IPS DF 4.7 (cell line): ENCODE data around the gene CLCA2.

Experiments used
- DNase-seq: peaks from one replicate; pipeline ENCODE4 v3.0.0-alpha.2; 2013; ENCODE audit warnings: low spot score; ENCODE audit errors: extremely low read depth

Gene CLCA2

DNA sequence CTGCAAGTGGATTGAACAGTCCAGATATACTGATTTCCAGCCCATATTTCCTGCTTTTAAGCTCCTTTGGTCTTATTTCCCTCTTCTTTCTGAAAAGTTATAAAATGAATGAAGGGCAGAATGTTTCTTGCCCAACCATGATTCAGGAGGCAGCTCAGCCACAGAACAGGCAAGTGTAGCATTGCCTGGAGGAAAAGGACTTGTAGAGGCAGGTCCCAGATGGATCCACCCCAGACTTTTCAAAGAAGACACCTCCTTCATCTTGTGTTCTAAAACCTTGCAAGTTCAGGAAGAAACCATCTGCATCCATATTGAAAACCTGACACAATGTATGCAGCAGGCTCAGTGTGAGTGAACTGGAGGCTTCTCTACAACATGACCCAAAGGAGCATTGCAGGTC lies at the start of gene CLCA2:
TSS of gene CLCA2 (plus strand) at position 299 of the 400 bp plus-strand sequence. CDS start at position 376, 77 bp downstream.
- DNase-seq: no peak

- no peak for DNase-seq
Measured at GRCh38 chr1:86375688-86376087, 48.3 kb upstream of the CLCA2 start.

- DNase-seq: no peak
Measured at GRCh38 chr1:86377341-86377740, 46.6 kb upstream of the CLCA2 start.

GRCh38 chr1:86378813-86379212 lies 45.2 kb upstream of the CLCA2 start:
- no peak for DNase-seq

DNA sequence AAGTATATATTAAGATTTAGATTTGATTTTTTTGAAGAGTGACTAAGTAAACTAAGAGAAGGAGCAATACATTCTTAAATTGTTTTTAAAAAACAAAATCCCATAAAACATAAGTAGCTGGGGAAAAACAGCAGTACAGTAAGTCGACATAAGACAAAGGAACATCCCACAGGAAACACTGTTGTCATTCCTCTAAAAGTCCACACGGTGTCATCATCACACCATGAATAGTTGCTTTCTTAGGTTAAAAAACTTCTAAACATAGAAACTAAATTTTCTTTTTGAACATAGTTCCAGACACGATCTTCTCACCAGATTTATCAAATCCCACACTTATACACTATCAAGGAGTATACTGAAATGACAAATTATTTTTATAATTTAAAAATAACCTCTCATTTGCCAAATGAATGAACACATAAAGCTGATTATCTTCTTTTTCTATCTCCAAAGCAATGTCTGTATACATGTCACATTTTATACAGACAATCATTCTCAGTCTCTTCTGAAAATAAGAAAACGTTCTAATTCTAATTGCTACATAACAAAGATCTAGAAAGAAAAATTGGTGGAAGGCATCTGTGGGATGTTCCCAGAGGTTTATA lies 43.6 kb upstream of the CLCA2 start:
- no peak for DNase-seq

DNA sequence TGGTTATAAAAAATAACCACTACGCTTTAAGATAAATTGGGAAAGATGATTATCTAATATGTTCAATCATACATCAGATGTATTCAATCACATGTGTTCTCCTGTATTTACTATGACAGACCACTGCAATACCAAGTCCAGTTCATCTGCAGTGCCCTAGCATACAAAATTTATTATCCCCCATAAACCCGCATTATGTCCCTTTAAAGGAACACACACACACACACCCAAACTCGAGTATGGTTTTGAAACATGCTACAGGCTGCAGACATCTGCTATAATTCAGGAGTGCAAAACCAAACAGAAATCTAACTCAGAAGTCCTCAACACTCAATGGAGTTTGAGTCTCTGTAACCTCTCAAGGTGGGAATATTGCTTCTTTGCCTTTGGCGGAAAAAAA lies 42.7 kb upstream of the CLCA2 start:
- no peak for DNase-seq

- no peak for DNase-seq
Measured at GRCh38 chr1:86382878-86383277, 41.1 kb upstream of the CLCA2 start.

DNA sequence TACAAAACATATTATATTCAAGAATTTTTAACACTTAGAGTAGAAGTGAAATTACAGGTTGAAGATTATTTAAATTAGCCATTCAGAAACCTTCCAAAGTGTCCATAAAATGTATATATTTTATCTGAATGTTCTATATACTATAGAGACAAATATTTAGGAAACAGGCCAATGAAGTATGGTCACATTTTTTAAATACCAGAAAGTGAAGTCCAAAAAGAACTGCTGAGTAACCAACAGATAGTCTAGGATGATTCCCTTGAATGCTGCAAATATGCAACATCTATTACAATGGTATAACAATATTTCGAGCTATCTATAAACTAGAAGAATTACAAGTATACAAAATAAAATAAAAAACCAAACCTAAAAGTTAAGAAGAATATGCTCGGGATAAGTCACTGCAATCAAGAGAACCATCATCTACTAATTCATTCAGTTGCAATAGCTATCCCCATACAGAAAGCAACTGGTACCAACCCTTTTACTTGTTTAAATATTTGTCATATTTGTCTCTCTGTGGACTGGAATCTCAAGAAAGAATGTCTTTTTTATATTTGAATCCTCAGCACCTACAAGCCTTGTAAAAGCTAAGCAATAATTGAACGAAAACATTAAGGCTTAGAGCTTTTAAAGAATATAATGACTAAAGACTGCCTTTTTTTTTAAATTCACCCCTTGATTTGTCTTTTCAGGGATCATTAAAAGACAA lies 35.9 kb upstream of the CLCA2 start:
- no peak for DNase-seq

GRCh38 chr1:86388777-86389176 lies 35.2 kb upstream of the CLCA2 start:
- no peak for DNase-seq

GRCh38 chr1:86389307-86389706 lies 34.7 kb upstream of the CLCA2 start:
- DNase-seq: no peak

GRCh38 chr1:86394416-86394815 lies 29.6 kb upstream of the CLCA2 start:
- DNase-seq: no peak

GRCh38 chr1:86395751-86396497 lies 28.0 kb upstream of the CLCA2 start, which contains the start of gene ODF2L:
ODF2L (minus strand) TSS chr1:86396323; CDS start chr1:86387027, 9,296 bp downstream.
- DNase-seq: no peak

DNA sequence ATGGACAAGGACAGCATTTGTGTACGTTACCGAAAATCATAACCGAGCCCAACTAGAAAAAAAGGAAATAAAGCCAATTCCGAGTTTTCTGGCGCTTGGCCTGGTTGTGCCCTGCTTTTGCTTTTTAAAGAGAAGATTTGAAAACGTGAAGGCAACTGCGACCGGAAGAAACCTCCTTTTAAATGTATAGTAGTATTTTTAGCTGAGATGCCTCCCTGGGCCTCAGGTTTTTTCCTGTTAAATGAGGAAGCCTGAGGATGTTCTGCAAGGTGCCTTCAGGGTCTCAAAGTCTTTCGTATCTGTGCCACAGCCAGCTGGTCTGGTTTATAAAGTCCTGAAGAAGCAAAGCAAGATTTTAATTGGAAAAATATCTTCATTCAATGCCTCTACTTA lies 27.5 kb upstream of the CLCA2 start:
- DNase-seq: no peak

DNA sequence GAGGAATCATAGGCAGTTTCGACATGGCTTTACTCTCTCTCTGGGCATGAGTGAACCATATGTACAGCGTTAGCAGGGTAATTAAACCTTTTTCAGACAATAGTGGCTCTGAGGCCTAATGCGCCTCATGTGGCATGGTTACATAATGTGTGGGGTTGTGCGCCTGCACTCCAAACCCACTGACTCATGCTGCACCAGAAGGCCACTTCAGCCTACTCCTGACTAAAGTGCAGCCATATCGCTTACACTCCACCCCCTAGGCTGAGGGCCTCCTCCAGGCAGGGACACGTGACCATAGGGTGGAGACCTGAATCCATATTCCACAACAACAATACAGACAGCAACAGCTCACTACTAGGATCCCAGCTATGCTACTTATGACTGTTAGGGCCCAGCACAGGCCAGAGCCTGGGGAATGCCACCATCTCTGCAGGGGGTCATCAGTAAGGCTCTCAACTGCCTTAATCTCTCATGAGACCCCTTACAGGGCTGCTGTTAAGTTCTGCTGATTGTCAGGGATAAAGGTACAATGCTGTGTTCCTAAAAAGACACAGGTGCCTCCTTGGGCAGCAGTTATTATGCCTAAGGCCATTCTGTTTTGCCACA lies 14.5 kb upstream of the CLCA2 start:
- no peak for DNase-seq

- DNase-seq: no peak
Measured at GRCh38 chr1:86410879-86411278, 13.1 kb upstream of the CLCA2 start.

GRCh38 chr1:86416343-86416742 lies 7.6 kb upstream of the CLCA2 start:
- DNase-seq: no peak

DNA sequence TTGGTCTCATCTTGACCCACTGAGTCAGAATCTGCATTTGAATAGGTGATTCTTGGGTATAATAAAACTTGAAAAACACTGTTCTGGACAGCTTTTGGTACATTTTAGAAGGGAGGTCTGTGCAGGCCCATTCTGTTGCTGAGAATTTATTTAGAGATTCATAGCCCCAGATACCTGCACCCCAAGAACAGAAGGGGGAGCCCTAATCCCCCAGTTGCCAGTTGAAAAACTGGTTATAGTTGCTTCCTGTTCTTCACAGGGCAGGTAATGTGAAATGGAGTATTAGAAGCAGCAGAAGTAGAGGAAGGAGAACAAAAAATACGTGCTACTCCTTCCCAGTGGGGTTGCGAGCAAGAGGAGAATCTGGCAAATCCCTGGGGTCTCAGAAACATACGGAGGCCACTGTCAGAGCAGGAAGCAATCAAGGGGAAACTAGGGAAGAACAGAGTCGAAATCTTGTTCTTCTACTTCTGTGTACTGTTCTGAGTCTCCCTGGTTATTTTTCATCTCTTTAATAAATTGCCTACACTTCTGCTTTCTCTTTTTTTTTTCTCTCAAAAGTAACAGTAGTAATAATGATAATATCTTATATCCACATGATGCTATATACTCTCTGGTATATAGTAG lies 4.6 kb upstream of the CLCA2 start:
- DNase-seq: no peak

DNA sequence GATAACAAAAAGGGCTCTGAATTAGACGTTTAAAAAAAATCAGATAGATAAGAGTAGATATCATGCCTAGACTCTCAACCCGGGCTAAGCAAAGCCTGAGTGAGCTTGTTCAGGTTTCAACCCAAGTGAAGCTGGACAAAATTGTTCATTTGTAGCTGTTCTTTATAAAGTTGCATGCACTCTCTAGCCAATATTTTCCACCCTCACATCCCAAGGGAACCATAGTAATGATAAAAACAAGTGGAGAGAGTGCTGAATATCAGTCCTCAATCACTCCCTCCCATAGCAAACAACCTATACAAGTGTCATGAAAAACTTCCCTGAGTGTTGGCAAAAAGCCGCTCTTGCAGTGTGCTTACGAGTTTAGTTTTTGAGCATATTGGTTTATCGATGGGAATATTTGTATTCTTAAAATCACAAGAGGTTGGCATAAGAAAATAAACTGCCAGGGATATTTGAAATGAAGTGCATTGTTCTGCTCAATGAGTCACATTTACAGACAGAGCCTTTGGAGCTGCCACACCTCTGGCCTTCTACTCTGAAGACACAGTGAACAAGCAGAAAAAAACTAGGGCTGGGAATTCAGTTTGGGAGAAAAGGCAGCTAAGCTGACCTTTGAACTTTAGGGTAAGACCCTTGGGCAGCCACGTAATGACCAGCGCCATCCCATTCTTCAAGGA lies 2.2 kb upstream of the CLCA2 start:
- DNase-seq: no peak

DNA sequence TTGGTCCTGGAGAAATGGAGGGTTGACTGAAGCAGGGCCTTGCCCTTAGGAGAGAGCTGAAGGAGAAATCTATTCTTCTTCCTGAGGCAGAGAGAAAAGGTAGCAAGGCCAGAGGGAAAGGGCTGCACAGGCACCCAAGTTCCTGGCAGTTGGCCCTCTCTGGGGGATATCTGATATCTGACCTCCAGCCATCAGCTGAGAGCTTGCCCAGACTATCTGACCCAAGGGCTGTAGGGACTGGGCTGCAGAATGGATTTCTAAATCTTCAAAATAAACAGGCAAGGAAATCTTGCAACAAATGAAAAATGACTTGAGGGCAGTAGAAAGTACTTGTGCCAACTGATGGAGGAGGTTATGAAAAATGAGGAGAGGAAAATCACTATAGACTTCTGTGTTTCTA lies 498 bp upstream of the CLCA2 start:
- DNase-seq: no peak

DNA sequence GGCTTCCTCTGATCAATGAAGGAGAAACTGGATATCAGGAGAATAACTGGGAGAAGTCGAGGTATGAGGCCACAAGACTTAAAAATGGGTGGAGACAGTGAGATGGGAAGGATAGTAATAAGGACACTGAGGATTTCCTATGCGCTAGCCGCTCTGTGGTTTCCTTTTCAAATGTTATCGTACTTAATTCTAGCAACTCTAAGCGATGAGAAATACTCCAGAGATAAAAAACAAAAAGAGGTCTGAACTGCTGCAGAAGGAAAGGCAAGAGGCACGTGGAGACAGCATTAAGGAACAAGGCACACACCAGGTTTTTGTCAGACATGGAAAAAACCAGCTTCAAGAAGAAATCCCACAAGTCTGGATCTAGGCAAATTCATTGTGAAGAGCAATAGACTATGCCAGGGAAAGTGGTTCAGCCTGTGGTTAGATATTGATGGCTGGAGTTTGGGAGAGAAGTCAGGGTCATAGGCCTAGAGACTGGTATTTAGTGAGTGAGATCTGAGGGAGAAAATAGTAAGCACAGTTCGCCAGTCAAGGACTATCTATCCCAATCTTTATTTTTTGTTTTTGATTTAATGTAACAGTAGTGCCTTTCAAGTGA lies 5.3 kb downstream of the CLCA2 start:
- DNase-seq: no peak

DNA sequence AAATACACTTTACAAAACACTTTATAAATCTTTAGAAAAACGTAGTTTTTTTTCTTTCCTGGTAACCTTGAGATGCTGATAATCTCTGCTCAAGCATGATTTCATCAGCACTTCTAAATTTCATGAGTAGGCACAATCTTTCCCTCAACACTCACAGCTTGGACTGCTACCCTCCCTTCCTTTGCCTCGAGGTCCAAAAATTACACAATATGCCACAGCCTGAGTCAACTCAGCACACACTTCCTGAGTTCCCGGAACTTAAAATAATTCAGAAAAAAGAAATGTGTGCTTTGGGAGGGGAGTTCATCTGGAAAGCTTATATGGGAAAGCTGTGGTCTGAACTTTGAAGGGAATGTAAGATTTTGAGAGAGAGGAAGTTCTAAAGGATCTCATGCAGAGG lies 5.9 kb downstream of the CLCA2 start:
- DNase-seq: no peak
